ENCODE measurements around the gene NUP205.

The NUP205 gene, protein sequence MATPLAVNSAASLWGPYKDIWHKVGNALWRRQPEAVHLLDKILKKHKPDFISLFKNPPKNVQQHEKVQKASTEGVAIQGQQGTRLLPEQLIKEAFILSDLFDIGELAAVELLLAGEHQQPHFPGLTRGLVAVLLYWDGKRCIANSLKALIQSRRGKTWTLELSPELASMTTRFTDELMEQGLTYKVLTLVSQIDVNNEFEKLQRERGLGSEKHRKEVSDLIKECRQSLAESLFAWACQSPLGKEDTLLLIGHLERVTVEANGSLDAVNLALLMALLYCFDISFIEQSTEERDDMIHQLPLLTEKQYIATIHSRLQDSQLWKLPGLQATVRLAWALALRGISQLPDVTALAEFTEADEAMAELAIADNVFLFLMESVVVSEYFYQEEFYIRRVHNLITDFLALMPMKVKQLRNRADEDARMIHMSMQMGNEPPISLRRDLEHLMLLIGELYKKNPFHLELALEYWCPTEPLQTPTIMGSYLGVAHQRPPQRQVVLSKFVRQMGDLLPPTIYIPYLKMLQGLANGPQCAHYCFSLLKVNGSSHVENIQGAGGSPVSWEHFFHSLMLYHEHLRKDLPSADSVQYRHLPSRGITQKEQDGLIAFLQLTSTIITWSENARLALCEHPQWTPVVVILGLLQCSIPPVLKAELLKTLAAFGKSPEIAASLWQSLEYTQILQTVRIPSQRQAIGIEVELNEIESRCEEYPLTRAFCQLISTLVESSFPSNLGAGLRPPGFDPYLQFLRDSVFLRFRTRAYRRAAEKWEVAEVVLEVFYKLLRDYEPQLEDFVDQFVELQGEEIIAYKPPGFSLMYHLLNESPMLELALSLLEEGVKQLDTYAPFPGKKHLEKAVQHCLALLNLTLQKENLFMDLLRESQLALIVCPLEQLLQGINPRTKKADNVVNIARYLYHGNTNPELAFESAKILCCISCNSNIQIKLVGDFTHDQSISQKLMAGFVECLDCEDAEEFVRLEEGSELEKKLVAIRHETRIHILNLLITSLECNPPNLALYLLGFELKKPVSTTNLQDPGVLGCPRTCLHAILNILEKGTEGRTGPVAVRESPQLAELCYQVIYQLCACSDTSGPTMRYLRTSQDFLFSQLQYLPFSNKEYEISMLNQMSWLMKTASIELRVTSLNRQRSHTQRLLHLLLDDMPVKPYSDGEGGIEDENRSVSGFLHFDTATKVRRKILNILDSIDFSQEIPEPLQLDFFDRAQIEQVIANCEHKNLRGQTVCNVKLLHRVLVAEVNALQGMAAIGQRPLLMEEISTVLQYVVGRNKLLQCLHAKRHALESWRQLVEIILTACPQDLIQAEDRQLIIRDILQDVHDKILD (N-terminal part only)

DNA sequence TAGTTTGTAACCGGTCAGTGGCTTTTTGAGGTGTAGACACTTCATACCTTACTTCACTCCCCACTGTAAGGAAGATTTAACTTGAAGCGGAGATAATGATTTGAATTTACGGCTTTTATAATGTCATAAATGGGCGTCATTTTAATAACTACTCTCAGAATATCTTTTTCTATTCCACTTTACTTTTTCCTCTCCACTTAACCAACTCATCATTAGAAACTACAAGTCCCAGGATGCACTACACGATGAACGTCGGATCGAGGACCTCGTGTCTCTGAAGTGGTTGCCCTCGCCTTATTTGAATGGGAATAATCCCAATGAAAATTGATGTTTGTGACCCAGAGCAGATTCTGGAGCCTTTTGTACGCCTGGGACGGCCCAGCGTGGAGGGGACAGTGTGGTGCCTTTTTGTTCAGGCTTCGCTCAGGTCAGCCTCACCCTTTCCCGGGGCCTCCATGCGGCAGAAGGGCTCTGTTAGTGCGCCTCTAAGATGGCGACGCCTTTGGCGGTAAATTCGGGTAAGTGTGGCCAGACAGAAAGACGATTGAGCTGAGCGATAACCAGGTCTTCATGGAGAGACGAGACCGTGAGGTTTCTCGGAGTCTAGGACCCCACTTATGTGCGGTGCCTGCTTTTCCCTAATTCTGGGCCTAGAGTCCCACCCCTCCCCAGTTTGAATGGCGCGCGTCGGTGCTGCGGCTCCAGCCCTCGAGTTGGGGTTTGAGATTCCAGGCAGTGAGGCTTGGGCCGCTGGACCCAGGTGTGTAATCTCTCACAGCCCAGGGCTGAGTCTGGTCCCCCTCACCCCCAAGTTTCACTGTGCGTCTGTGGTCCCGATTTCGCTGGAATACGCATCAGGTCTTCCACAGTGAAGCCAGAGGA lies at the start of gene NUP205:
Gene NUP205 (plus strand): TSS at position 463 of the 882 bp plus-strand sequence. CDS start 28 bp downstream, at position 491.
- Mint-ChIP-seq H3K27me3 (no peaks in the 10 kb centered on the region), H3K4me1 (peaks cover 16% of the 10 kb centered on the region), H3K9me3 (no peaks in the 10 kb centered on the region), H3K36me3 (ENCODE audit: insufficient read depth) (peaks cover 4% of the 10 kb centered on the region), H3K4me3 (no peak within 1 kb of the TSS), H3K27ac (ENCODE audit: low read depth) (no peak within 1 kb of the TSS)
- ATAC-seq (replicated peaks; ENCODE audit: extremely low read depth, poor library complexity, severe bottlenecking), result peak; percentile 90
- DNase-seq (ENCODE audit: low spot score in 2 of 2), result peak; percentile 85 to 87

DNA sequence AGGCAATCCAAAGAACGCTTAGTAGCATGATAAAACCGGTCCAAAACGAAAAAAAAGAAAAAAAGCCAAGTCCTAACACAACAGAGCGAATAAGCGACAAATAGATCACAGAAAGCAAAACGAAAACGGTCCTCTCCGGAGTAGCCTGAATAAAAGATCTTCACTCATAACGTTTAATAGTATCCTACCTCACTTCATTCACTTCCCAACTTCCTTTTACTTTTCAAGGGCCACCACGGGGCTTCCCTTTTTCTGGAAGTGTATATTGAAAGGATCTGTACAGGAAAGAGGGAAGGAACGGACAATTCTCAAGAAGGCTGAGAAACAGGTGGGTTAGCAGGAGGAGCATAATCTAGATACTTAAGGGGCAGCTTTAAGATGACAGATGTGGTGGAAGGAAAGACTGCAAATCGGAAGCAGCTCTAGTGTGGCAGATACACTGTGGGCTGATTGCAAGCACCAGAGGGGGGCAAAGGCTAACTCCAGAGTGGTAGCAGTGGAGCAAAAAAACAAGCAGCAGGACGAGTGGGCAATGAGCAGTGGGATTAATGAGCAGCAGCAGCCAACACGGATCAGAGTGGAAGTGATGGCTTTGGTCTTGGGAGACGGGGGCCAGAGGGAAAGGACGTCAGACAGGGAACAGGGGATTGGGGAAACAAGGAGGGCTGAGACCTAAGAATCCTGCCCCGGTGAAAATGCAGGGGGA lies 48.7 kb upstream of the NUP205 start:
- Mint-ChIP-seq H3K9me3 (no peaks in the 10 kb centered on the region), H3K4me1 (peaks cover under 1% of the 10 kb centered on the region), H3K36me3 (ENCODE audit: insufficient read depth) (no peaks in the 10 kb centered on the region), H3K4me3 (no peak overlapping the region), H3K27ac (ENCODE audit: low read depth) (no peak overlapping the region), H3K27me3 (no peaks in the 10 kb centered on the region)
- peak; percentile 22 for ATAC-seq (replicated peaks; ENCODE audit: extremely low read depth, poor library complexity, severe bottlenecking)
- DNase-seq (ENCODE audit: low spot score in 2 of 2), result peak; percentile 15 to 18

DNA sequence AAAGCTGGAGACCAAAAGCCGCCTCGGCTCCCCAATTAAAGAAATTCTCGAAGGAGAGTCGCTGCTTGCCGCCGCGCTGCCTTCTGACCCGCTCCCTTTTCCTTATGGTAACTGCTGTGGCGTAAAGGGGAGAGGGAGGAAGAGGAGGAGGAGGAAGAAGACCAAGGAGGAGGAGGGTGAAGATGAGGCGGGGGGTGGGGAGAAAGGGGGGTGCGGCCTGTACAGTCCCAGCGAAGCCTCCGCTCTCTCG lies 48.2 kb upstream of the NUP205 start:
- H3K4me3 Mint-ChIP-seq, result no peak overlapping the region
- H3K4me1 Mint-ChIP-seq, result no peaks in the 10 kb centered on the region
- ATAC-seq (replicated peaks; ENCODE audit: extremely low read depth, poor library complexity, severe bottlenecking), result no peak
- H3K27me3 Mint-ChIP-seq, result no peaks in the 10 kb centered on the region
- DNase-seq (ENCODE audit: low spot score in 2 of 2), result no peak
- no peaks in the 10 kb centered on the region for H3K9me3 Mint-ChIP-seq
- no peak overlapping the region for H3K27ac Mint-ChIP-seq (ENCODE audit: low read depth)
- no peaks in the 10 kb centered on the region for H3K36me3 Mint-ChIP-seq (ENCODE audit: insufficient read depth)

DNA sequence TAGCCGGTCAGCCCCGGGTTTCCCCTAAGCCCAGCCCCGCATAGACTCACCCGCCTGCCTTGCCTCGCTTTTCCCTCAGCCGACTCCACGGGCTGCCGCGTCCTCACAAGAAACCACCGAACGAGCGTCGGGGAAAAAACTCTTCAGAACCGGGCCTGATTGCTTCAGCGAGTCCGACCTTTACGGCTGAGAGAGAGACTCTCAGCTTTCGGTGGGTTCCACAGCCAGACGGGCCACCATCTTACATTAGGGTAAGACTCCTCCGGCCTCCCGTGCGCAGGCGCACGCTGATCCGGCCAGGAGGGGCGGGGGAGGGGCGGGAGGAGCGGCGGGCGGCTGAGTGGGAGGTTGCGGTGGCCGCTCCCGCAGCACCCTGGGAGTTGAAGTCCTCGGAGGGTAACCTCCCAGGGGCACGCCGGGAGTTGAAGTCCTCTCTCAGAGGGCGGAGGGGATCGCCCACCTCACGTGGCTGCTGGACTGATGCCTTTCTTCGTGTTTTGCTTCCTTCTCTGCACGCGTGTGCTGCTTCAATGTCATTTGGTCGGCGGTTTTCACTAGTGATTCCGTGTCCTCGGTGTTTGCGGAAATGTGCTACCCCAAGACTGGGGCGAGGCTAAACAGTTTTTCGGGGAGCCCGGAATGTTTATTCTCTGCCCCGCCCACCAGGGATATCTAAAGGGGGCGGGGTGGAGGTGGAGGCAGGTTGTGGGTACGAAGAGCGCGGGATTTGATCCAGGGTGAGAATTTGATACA lies 47.7 kb upstream of the NUP205 start, which contains the start of gene CNOT4:
Gene CNOT4 (minus strand): TSS at position 264 of the 753 bp plus-strand sequence. CDS start 71,771 bp downstream, outside the sequence.
- Mint-ChIP-seq H3K9me3 (no peaks in the 10 kb centered on the region), H3K27ac (ENCODE audit: low read depth) (no peak within 1 kb of the TSS), H3K4me3 (no peak within 1 kb of the TSS), H3K27me3 (no peaks in the 10 kb centered on the region), H3K36me3 (ENCODE audit: insufficient read depth) (no peaks in the 10 kb centered on the region), H3K4me1 (no peaks in the 10 kb centered on the region)
- peak; percentile 94 for ATAC-seq (replicated peaks; ENCODE audit: extremely low read depth, poor library complexity, severe bottlenecking)
- DNase-seq (ENCODE audit: low spot score in 2 of 2), result peak; percentile 81 to 90

DNA sequence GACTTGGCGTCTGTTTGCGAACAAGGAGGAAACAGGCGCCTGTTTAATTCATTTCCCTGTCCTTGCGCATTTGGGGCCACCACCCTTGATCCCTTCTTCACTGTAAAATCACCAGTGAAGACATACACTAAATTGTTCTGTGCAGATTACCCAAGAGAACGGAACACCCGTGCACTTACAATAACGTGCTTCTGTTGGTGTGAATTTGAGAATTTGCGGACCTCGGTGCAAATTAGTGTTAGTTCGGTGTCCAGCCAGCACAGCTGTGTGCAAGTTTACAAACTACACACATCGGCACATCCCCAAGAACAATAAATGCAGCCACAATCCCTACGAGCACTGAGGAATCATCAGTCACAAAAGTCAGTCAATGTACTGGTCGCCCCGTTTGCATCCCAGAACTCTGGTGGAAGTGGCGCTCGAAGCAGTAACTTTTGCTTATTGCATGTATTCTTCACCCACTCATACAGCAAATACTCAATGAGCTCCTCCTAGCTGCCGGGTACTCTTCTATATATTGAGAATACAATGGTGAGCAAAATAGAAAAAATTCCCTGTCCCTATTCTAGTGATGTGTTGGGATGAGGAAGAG lies 47.0 kb upstream of the NUP205 start:
- no peaks in the 10 kb centered on the region for H3K4me1 Mint-ChIP-seq
- no peaks in the 10 kb centered on the region for H3K27me3 Mint-ChIP-seq
- no peak for DNase-seq (ENCODE audit: low spot score in 2 of 2)
- no peak for ATAC-seq (replicated peaks; ENCODE audit: extremely low read depth, poor library complexity, severe bottlenecking)
- no peaks in the 10 kb centered on the region for H3K9me3 Mint-ChIP-seq
- no peaks in the 10 kb centered on the region for H3K36me3 Mint-ChIP-seq (ENCODE audit: insufficient read depth)
- H3K4me3 Mint-ChIP-seq, result no peak overlapping the region
- H3K27ac Mint-ChIP-seq (ENCODE audit: low read depth), result no peak overlapping the region

DNA sequence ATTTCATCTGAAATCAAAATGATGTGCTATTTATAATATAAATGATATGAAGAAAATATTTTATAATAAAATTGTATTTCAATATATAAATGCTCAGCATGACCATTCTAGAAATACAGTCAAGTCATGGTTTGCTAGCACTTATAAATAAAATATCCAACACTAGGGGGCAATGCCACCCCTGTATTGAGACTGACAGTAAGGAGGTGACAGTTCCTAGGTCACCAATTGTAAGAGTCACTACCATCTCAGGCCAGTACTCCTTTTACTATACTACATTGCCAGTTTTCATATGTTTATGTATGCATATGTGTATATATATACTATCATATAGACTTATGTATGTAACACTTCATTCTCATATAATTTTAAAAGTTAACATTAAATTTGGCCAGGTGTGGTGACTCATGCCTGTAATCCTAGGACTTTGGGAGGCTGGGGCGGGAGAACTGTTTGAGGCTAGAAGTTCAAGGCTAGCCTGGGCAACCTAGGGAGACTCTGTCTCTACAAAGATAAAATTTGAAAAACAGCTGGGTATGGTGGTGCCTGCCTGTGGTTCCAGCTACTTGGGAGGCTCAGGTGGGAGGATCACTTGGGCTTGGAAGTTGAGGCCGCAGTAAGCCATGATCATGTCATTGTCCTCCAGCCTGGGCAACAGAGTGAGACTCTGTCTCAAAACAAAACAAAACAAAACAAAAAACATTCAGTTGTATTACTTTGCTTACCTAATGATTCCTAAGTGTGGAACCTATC lies 45.4 kb upstream of the NUP205 start:
- no peaks in the 10 kb centered on the region for H3K27me3 Mint-ChIP-seq
- ATAC-seq (replicated peaks; ENCODE audit: extremely low read depth, poor library complexity, severe bottlenecking), result no peak
- H3K27ac Mint-ChIP-seq (ENCODE audit: low read depth), result no peak overlapping the region
- H3K36me3 Mint-ChIP-seq (ENCODE audit: insufficient read depth), result no peaks in the 10 kb centered on the region
- H3K4me3 Mint-ChIP-seq, result no peak overlapping the region
- no peaks in the 10 kb centered on the region for H3K9me3 Mint-ChIP-seq
- H3K4me1 Mint-ChIP-seq, result no peaks in the 10 kb centered on the region
- no peak for DNase-seq (ENCODE audit: low spot score in 2 of 2)

DNA sequence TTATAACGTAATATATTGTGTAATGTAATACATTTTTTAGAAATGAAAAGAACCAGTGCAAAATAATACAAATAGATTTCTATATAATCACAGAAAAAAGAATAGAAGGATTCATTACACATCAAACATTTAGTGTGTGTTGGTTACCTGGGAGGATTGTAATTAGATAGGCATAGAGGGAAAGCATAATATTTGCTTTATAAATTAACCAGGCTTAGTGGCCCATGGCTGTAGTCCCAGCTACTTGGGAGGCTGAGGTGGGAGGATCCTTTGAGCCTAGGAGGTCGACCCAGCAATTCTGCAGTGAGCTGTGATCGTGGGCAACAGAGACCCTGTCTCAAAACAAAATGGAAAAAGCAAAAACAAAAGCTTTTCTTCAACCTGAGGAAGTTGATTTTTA lies 42.9 kb upstream of the NUP205 start:
- Mint-ChIP-seq H3K9me3 (no peaks in the 10 kb centered on the region), H3K4me3 (no peak overlapping the region), H3K4me1 (no peaks in the 10 kb centered on the region), H3K36me3 (ENCODE audit: insufficient read depth) (no peaks in the 10 kb centered on the region), H3K27ac (ENCODE audit: low read depth) (no peak overlapping the region), H3K27me3 (no peaks in the 10 kb centered on the region)
- ATAC-seq (replicated peaks; ENCODE audit: extremely low read depth, poor library complexity, severe bottlenecking) (no peak), DNase-seq (ENCODE audit: low spot score in 2 of 2) (no peak)

DNA sequence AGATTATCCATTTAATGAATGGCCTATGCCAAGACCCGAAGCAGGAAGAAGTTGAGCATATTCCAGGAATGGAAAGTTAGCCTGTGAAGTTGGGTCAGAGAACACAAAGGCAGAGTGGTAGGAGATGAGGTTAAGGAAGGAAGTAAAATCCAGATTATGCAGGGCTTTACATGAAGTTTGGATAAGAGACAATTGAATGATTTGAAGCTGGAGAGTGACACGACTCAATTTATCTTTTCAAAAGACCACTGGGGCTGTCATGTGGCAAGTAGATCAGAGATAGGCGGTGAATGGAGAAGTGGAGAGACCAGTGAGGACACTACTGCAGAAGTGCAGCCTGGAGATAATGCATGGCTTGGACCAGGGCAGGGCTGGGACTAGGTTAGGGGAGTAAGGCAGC lies 40.7 kb upstream of the NUP205 start:
- Mint-ChIP-seq H3K4me1 (no peaks in the 10 kb centered on the region), H3K4me3 (no peak overlapping the region), H3K36me3 (ENCODE audit: insufficient read depth) (no peaks in the 10 kb centered on the region), H3K9me3 (no peaks in the 10 kb centered on the region), H3K27me3 (no peaks in the 10 kb centered on the region), H3K27ac (ENCODE audit: low read depth) (no peak overlapping the region)
- no peak for ATAC-seq (replicated peaks; ENCODE audit: extremely low read depth, poor library complexity, severe bottlenecking)
- DNase-seq (ENCODE audit: low spot score in 2 of 2), result no peak

DNA sequence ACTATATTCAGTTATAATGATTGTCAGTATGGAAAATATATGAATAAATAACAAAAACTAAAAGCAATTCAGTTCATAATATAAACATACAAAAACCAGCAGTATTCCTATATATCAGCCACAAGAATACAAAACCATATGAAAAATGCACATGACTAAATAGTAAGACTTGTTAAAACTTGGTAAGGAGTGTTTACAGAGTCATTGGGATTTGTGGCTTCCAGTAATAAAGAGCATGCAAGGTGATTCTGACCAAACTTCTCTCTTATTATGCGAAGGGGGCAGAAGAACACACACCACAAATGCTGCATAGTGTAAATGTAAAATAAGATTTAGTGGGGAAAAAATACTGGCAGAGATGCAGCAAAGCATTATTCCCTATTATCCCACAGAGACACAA lies 39.0 kb upstream of the NUP205 start:
- H3K4me1 Mint-ChIP-seq, result no peaks in the 10 kb centered on the region
- H3K36me3 Mint-ChIP-seq (ENCODE audit: insufficient read depth), result no peaks in the 10 kb centered on the region
- H3K27me3 Mint-ChIP-seq, result no peaks in the 10 kb centered on the region
- ATAC-seq (replicated peaks; ENCODE audit: extremely low read depth, poor library complexity, severe bottlenecking) (no peak), DNase-seq (ENCODE audit: low spot score in 2 of 2) (no peak)
- no peak overlapping the region for H3K4me3 Mint-ChIP-seq
- no peak overlapping the region for H3K27ac Mint-ChIP-seq (ENCODE audit: low read depth)
- no peaks in the 10 kb centered on the region for H3K9me3 Mint-ChIP-seq

DNA sequence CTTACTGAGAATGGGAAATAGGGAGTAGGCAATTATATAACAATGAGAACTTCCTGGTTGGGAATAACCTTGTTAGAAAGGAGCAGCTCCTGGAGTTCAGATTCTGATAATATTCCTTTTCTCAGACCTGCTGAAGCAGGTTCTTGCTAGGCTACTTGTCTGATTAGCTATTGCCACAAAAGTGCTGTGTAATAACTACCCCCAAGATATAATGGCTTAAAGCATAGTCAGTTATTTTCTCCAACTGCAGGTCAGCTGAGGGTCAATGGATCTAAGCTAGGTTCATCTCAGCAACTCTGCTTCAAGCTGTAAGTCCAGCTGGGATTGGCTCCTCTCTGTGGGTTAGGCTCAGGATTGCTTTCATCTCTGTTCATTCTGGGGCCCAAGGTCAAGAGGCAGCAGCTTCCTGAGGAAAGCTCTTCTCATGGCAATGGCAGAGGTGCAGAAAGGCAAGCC lies 38.5 kb upstream of the NUP205 start:
- no peaks in the 10 kb centered on the region for H3K4me1 Mint-ChIP-seq
- ATAC-seq (replicated peaks; ENCODE audit: extremely low read depth, poor library complexity, severe bottlenecking), result no peak
- H3K9me3 Mint-ChIP-seq, result no peaks in the 10 kb centered on the region
- no peaks in the 10 kb centered on the region for H3K27me3 Mint-ChIP-seq
- no peak for DNase-seq (ENCODE audit: low spot score in 2 of 2)
- H3K36me3 Mint-ChIP-seq (ENCODE audit: insufficient read depth), result no peaks in the 10 kb centered on the region
- H3K4me3 Mint-ChIP-seq, result no peak overlapping the region
- H3K27ac Mint-ChIP-seq (ENCODE audit: low read depth), result no peak overlapping the region

Data from central memory CD8-positive, alpha-beta T cell (primary cell).